A549 (cell line): ENCODE results near the gene PHLPP2. TPM values are rescaled to one million over a fixed set of nuclear protein-coding genes. Genes with fewer than 3 reads are reported as not detected.

Experiments used
- ATAC-seq, 2 experiments: fragments of 200-7000 bp in 1 of 2; fragments of >200 bp in 1 of 2; cut with Nextera tagmentation in 1 of 2; cut with Tn5 transposase in 1 of 2; 3 replicates each; pipeline versions ENCODE4 v1.8.0 to v1.9.1; 2018 to 2020; ENCODE audit warnings: mild to moderate bottlenecking in 1 of 2, moderate library complexity in 1 of 2
- CTCF ChIA-PET: fragments of 300-600 bp; sonication (Branson Sonifier 250); formaldehyde crosslinking; extraction: SDS; loops from one replicate; lab custom pipeline; 2021; ENCODE audit warnings: antibody characterized with exemption, inconsistent platforms; lab: Yijun Ruan, JAX
- POLR2A ChIA-PET: fragments of 350-600 bp; formaldehyde crosslinking; extraction: SDS; loops from one replicate; lab custom pipeline; 2021; ENCODE audit warnings: antibody characterized with exemption, inconsistent platforms; lab: Yijun Ruan, JAX
- DNase-seq, 2 experiments: peaks; one replicate each; pipeline versions ENCODE4 v3.0.0 to v3.0.0-alpha.2; 2011 to 2016; ENCODE audit warnings: low read depth in 1 of 2, low spot score in 1 of 2
- FAIRE-seq: peaks from 2 replicates; lab custom pipeline; 2011; peaks lifted over from hg19 to GRCh38; lab: Jason Lieb, UNC
- H3K27ac ChIP-seq, 2 experiments: fragments of >200 bp; sonication (Bioruptor Twin); formaldehyde crosslinking; 3 replicates each; pipeline ENCODE4 v1.5.1; 2016 to 2017
- H3K4me1 ChIP-seq: fragments of >200 bp; sonication (Bioruptor Twin); formaldehyde crosslinking; 3 replicates; pipeline ENCODE4 v1.6.1; 2016
- H3K4me2 ChIP-seq: fragments of >200 bp; sonication (Bioruptor Twin); formaldehyde crosslinking; 3 replicates; pipeline ENCODE4 v1.6.1; 2016
- H3K4me3 ChIP-seq: fragments of >200 bp; sonication (Bioruptor Twin); formaldehyde crosslinking; 3 replicates; pipeline ENCODE4 v1.5.1; 2016
- H3K9me3 ChIP-seq: fragments of >200 bp; sonication (Bioruptor Twin); formaldehyde crosslinking; 3 replicates; pipeline ENCODE4 v1.6.1; 2016
- CBX8 ChIP-seq: fragments of 200-600 bp; sonication (generic); IDR thresholded peaks from 2 replicates; pipeline ENCODE4 v1.6.1; 2016
- CEBPB ChIP-seq, 2 experiments: fragments of >200 bp in 1 of 2; sonication (Bioruptor Twin) in 1 of 2; formaldehyde crosslinking in 1 of 2; IDR thresholded peaks; 2 replicates each; pipeline ENCODE4 v1.6.1; 2012 to 2016
- CHD2 ChIP-seq: fragments of 150-350 bp; IDR thresholded peaks from 2 replicates; pipeline ENCODE4 v1.6.1; 2014; ENCODE audit warnings: low read length; ENCODE audit not compliant: partially characterized antibody
- EHMT2 ChIP-seq: fragments of 200-600 bp; sonication (generic); IDR thresholded peaks from 2 replicates; pipeline ENCODE4 v1.6.1; 2016; ENCODE audit warnings: antibody characterized with exemption, low read depth, mild to moderate bottlenecking, moderate library complexity
- ELK1 ChIP-seq: fragments of 150-350 bp; IDR thresholded peaks from 2 replicates; pipeline ENCODE4 v1.6.1; 2014; ENCODE audit warnings: low read depth, mild to moderate bottlenecking, low read length
- EP300 ChIP-seq, 2 experiments: fragments of >200 bp; sonication (Bioruptor Twin); formaldehyde crosslinking; IDR thresholded peaks; 2 replicates in 1 of 2; 3 replicates in 1 of 2; pipeline ENCODE4 v1.6.1; 2016 to 2017
- FOSL2 ChIP-seq, 2 experiments: fragments of 450-650 bp in 1 of 2; fragments of >200 bp in 1 of 2; sonication (Bioruptor Twin) in 1 of 2; formaldehyde crosslinking; IDR thresholded peaks; 2 replicates each; pipeline versions ENCODE4 v1.5.0 to v1.6.1; 2016 to 2020; ENCODE audit warnings: mild to moderate bottlenecking in 1 of 2, moderate library complexity in 1 of 2
- HEYL ChIP-seq: fragments of 250-450 bp; sonication (Bioruptor Pico); IDR thresholded peaks from 2 replicates; pipeline ENCODE4 v1.8.0; 2021; ENCODE audit warnings: mild to moderate bottlenecking, moderate library complexity
- HMGXB4 ChIP-seq: fragments of 250-450 bp; sonication (Bioruptor Pico); IDR thresholded peaks from 2 replicates; pipeline ENCODE4 v1.5.0; 2021; ENCODE audit warnings: mild to moderate bottlenecking, moderate library complexity, borderline replicate concordance
- HOXB13 ChIP-seq: fragments of 250-450 bp; sonication (Bioruptor Pico); IDR thresholded peaks from 2 replicates; pipeline ENCODE4 v1.5.0; 2020; ENCODE audit warnings: low read depth, mild to moderate bottlenecking, moderate library complexity
- HOXB5 ChIP-seq: fragments of 250-450 bp; sonication (Bioruptor Pico); IDR thresholded peaks from 2 replicates; pipeline ENCODE4 v1.5.0; 2020; ENCODE audit warnings: mild to moderate bottlenecking, moderate library complexity
- JUN ChIP-seq, 2 experiments: fragments of >200 bp; sonication (Bioruptor Twin); formaldehyde crosslinking; IDR thresholded peaks; 2 replicates in 1 of 2; 3 replicates in 1 of 2; pipeline ENCODE4 v1.6.1; 2016 to 2017
- KDM5A ChIP-seq: fragments of 200-600 bp; sonication (generic); IDR thresholded peaks from 2 replicates; pipeline ENCODE4 v1.6.1; 2016; ENCODE audit warnings: antibody characterized with exemption, mild to moderate bottlenecking
- NFE2L2 ChIP-seq: fragments of 150-350 bp; conservative IDR thresholded peaks from 2 replicates; pipeline ENCODE4 v1.6.1; 2014; ENCODE audit warnings: low read length
- PBX3 ChIP-seq: IDR thresholded peaks from 2 replicates; pipeline ENCODE4 v1.6.1; 2012
- PHF8 ChIP-seq: fragments of 200-600 bp; sonication (generic); IDR thresholded peaks from 2 replicates; pipeline ENCODE4 v1.6.1; 2016; ENCODE audit warnings: low read depth, mild to moderate bottlenecking, antibody characterized with exemption, moderate library complexity, borderline replicate concordance
- POLR2AphosphoS2 ChIP-seq: conservative IDR thresholded peaks from 2 replicates; pipeline ENCODE4 v1.6.1; 2012; ENCODE audit warnings: low read length, improper control_type of control experiment, inconsistent platforms
- REST ChIP-seq: fragments of 200-600 bp; sonication (generic); IDR thresholded peaks from 2 replicates; pipeline ENCODE4 v1.6.1; 2016; ENCODE audit warnings: antibody characterized with exemption, mild to moderate bottlenecking, moderate library complexity
- SMC3 ChIP-seq: fragments of >200 bp; sonication (Bioruptor Twin); formaldehyde crosslinking; IDR thresholded peaks from 3 replicates; pipeline ENCODE4 v1.6.1; 2018; ENCODE audit warnings: inconsistent platforms
- SREBF2 ChIP-seq: fragments of 450-650 bp; IDR thresholded peaks from 2 replicates; pipeline ENCODE4 v1.6.1; 2014; ENCODE audit warnings: mild to moderate bottlenecking, moderate library complexity
- ZSCAN20 ChIP-seq: fragments of 250-450 bp; sonication (Bioruptor Pico); IDR thresholded peaks from 2 replicates; pipeline ENCODE4 v1.8.0; 2022; ENCODE audit warnings: mild to moderate bottlenecking, moderate library complexity
- WGBS: methylation state at CpG from one replicate; pipeline ENCODE4 v1.1.6; 2017; ENCODE audit errors: missing lambda C conversion rate; 5-methylcytosine and 5-hydroxymethylcytosine counted together
- polyA plus RNA-seq, 4 experiments: library from polyadenylated mRNA; depleted of rRNA in 3 of 4; stranded (reverse); fragments of >200 nt; fragmentation: RNase III in 1 of 4; extraction: RNeasy Plus Mini Kit Qiagen cat#74134 plus additional on column Dnase treatment in 1 of 4; gene quantifications; 2 replicates in 3 of 4; 3 replicates in 1 of 4; pipeline ENCODE4 v1.2.3, GENCODE V29; 2011 to 2017
- TF ChIP-seq, protein P1 (sequence below): fragments of 250-450 bp; sonication (Bioruptor Pico); IDR thresholded peaks from 2 replicates; pipeline ENCODE4 v1.5.0; 2020; ENCODE audit warnings: low read depth, mild to moderate bottlenecking, moderate library complexity
- TF ChIP-seq, protein P2 (sequence below): IDR thresholded peaks from 2 replicates; pipeline ENCODE4 v1.6.1; 2012

Gene PHLPP2
- polyA plus RNA-seq, 2 of the 4 experiments (the other 2 are of a cell fraction): 7.9 to 11.3 TPM

GRCh38 chr16:71622088-71622487 is 102.4 kb downstream of the PHLPP2 start:
- CTCF ChIA-PET: interaction anchor here (1.0 to 2.9 kb wide), 3 partner anchors 11 to 18 kb away, joined by 3 to 8 read pairs (median 4); no protein-coding TSS in a partner anchor
- no peak for TF ChIP-seq CBX8
- TF ChIP-seq POLR2AphosphoS2: no peak
- TF ChIP-seq ZSCAN20 (CRISPR knock-in tag): no peak
- TF ChIP-seq FOSL2 (IDR thresholded peaks at IDR 0.05): no peak
- TF ChIP-seq FOSL2 (CRISPR knock-in tag; IDR thresholded peaks at IDR 0.05): no peak
- TF ChIP-seq, protein P1, sequence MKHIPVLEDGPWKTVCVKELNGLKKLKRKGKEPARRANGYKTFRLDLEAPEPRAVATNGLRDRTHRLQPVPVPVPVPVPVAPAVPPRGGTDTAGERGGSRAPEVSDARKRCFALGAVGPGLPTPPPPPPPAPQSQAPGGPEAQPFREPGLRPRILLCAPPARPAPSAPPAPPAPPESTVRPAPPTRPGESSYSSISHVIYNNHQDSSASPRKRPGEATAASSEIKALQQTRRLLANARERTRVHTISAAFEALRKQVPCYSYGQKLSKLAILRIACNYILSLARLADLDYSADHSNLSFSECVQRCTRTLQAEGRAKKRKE (CRISPR knock-in tag): no peak
- TF ChIP-seq ELK1: no peak
- no peak for TF ChIP-seq EHMT2
- TF ChIP-seq, all 56 proteins: peak for 0
- POLR2A ChIA-PET: no interaction called here
- DNase-seq: no peak
- FAIRE-seq: no peak
- Histone ChIP-seq H3K9me3 (no peaks in the 10 kb centered on the region), H3K27ac (no peak overlapping the region), H3K4me3 (no peak overlapping the region), H3K4me2 (no peak overlapping the region), H3K4me1 (peaks cover 3% of the 10 kb centered on the region; the same call in 1 of the 3 replicates)
- no peak for ATAC-seq

- CTCF ChIA-PET: interaction anchor here (1.1 to 4.1 kb wide), 5 partner anchors 7 to 119 kb away, joined by 3 to 23 read pairs (median 9); no protein-coding TSS in a partner anchor
- ATAC-seq: no peak
Measured at GRCh38 chr16:71618429-71618828, 106.1 kb downstream of the PHLPP2 start.

More at GRCh38 chr16:71618429-71618828, 106.1 kb downstream of the PHLPP2 start:
- H3K27ac ChIP-seq: no peak overlapping the region
- POLR2A ChIA-PET: no interaction called here
- TF ChIP-seq EP300 (IDR thresholded peaks at IDR 0.05): no peak
- TF ChIP-seq NFE2L2: no peak
- no peak for TF ChIP-seq JUN (IDR thresholded peaks at IDR 0.05)
- no peak for TF ChIP-seq KDM5A
- no peak for TF ChIP-seq HEYL
- TF ChIP-seq CEBPB (IDR thresholded peaks at IDR 0.05): no peak
- TF ChIP-seq, protein P1 (CRISPR knock-in tag): no peak
- TF ChIP-seq REST: no peak
- no peak for TF ChIP-seq HOXB5 (CRISPR knock-in tag)
- no peak for TF ChIP-seq HOXB13 (CRISPR knock-in tag)
- no peak for TF ChIP-seq HMGXB4
- no peak for TF ChIP-seq SREBF2
- TF ChIP-seq PHF8: no peak
- no peak for TF ChIP-seq PBX3
- TF ChIP-seq, protein P2, sequence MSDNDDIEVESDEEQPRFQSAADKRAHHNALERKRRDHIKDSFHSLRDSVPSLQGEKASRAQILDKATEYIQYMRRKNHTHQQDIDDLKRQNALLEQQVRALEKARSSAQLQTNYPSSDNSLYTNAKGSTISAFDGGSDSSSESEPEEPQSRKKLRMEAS: no peak
- no peak for TF ChIP-seq EHMT2
- no peak for TF ChIP-seq CHD2
- no peak for TF ChIP-seq SMC3
- no peaks in the 10 kb centered on the region for H3K9me3 ChIP-seq
- WGBS: 18% methylated on average over 4 of the region's 4 CpGs
- no peak overlapping the region for H3K4me2 ChIP-seq
- H3K4me3 ChIP-seq: no peak overlapping the region
- no peak for FAIRE-seq
- no peak for DNase-seq
- no peaks in the 10 kb centered on the region for H3K4me1 ChIP-seq
